Calu3 (cell line): ENCODE results near the gene STAP2. TPM values are rescaled to one million over a fixed set of nuclear protein-coding genes. Genes with fewer than 3 reads are reported as not detected.
A peak's percentile ranks its signal among the peaks of the same experiment; 100 is the strongest.

Source experiments
- BruUV-seq: library from RNA; stranded (reverse); fragments of 400-500 nt; replicated peaks from 2 replicates; lab custom pipeline; 2021; lab: Mats Ljungman, UMichigan
- CTCF ChIA-PET: fragments of 300-600 bp; sonication (Branson Sonifier 250); formaldehyde crosslinking; loops from one replicate; lab custom pipeline; 2022; ENCODE audit warnings: antibody characterized with exemption; lab: Charles Lee
- DNase-seq: peaks from one replicate; pipeline ENCODE4 v3.0.0; 2022
- H3K27ac Mint-ChIP-seq: one replicate; pipeline ENCODE4 v1.8.0; 2022; ENCODE audit warnings: mixed read lengths; ENCODE audit not compliant: unreplicated experiment
- H3K27me3 Mint-ChIP-seq: one replicate; pipeline ENCODE4 v1.8.0; 2022; ENCODE audit warnings: mixed read lengths; ENCODE audit not compliant: unreplicated experiment
- H3K36me3 Mint-ChIP-seq: one replicate; pipeline ENCODE4 v1.8.0; 2022; ENCODE audit warnings: mild to moderate bottlenecking, moderate library complexity, mixed read lengths; ENCODE audit not compliant: insufficient read depth, unreplicated experiment
- H3K4me1 Mint-ChIP-seq: one replicate; pipeline ENCODE4 v1.8.0; 2022; ENCODE audit warnings: mild to moderate bottlenecking, low read depth, mixed read lengths; ENCODE audit not compliant: unreplicated experiment
- H3K4me3 Mint-ChIP-seq: one replicate; pipeline ENCODE4 v1.8.0; 2022; ENCODE audit warnings: mild to moderate bottlenecking, low read depth, moderate library complexity, mixed read lengths; ENCODE audit not compliant: unreplicated experiment
- H3K9me3 Mint-ChIP-seq: one replicate; pipeline ENCODE4 v1.8.0; 2022; ENCODE audit warnings: low read depth, mixed read lengths; ENCODE audit not compliant: unreplicated experiment
- intact Hi-C: fragments of 100-400 bp; cut with micrococcal nuclease; formaldehyde crosslinking; loops from one replicate; pipeline ENCODE4 v1.10.0; 2022; ENCODE audit not compliant: unreplicated experiment
- total RNA-seq: library from RNA; stranded (reverse); gene quantifications from 2 replicates; pipeline ENCODE4 v1.2.3, GENCODE V29; 2022
- TF ChIP-seq, protein P1 (sequence below): fragments of 200-600 bp; IDR thresholded peaks from one replicate; pipeline ENCODE4 v1.8.0; 2022; ENCODE audit warnings: antibody characterized with exemption; ENCODE audit not compliant: unreplicated experiment

The STAP2 gene
- total RNA-seq, 1 experiment from 2014 or later = 28.7 TPM

DNA sequence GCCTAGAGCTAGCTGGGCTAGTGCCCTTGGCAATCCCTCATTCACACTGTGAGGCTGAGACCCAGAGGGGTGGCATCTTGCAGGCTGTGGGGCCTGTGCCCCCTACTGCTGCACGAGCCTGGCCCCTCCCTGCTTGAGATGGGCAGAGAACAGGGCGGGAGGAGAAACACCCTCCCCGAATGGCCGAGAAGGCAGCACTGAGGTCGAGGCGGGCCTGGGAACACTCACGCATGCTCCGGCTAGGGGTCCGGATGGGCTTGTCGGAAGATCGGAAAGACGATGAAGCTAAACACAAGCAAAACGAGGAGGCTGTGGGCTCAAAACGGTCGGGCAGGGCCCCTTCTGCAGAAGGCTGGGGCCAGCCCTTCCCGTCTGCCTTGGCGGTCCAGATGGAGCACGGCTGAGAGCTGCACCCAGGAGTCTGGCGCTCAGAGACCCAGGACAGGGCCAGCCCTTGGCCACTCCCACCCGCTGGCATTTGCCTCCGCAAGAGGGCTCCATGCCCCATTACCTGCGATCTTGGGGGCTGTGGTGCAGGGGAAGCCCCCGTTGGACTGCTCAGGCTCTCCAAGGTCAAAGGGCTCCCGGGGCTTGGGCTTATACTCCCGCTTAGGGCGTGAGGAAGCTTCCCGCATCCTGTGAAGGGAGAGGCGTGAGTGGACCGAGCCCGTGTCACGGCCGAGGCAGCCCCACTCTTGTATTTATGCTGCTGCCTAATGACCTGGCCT is 23.6 kb upstream of the STAP2 start:
- intact Hi-C loops = no loop called here
- TF ChIP-seq, protein P1, sequence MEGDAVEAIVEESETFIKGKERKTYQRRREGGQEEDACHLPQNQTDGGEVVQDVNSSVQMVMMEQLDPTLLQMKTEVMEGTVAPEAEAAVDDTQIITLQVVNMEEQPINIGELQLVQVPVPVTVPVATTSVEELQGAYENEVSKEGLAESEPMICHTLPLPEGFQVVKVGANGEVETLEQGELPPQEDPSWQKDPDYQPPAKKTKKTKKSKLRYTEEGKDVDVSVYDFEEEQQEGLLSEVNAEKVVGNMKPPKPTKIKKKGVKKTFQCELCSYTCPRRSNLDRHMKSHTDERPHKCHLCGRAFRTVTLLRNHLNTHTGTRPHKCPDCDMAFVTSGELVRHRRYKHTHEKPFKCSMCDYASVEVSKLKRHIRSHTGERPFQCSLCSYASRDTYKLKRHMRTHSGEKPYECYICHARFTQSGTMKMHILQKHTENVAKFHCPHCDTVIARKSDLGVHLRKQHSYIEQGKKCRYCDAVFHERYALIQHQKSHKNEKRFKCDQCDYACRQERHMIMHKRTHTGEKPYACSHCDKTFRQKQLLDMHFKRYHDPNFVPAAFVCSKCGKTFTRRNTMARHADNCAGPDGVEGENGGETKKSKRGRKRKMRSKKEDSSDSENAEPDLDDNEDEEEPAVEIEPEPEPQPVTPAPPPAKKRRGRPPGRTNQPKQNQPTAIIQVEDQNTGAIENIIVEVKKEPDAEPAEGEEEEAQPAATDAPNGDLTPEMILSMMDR = no peak
- Mint-ChIP-seq H3K27me3 (no peaks in the 10 kb centered on the region), H3K27ac (no peak overlapping the region), H3K4me3 (no peak overlapping the region), H3K4me1 (no peaks in the 10 kb centered on the region), H3K36me3 (peaks cover 30% of the 10 kb centered on the region), H3K9me3 (no peaks in the 10 kb centered on the region)
- DNase-seq = no peak
- BruUV-seq = no TSS peak
- CTCF ChIA-PET = interaction anchor here (0.6 to 0.9 kb wide), 2 partner anchors 77 to 365 kb away, joined by 4 to 5 read pairs; no protein-coding TSS in a partner anchor

DNA sequence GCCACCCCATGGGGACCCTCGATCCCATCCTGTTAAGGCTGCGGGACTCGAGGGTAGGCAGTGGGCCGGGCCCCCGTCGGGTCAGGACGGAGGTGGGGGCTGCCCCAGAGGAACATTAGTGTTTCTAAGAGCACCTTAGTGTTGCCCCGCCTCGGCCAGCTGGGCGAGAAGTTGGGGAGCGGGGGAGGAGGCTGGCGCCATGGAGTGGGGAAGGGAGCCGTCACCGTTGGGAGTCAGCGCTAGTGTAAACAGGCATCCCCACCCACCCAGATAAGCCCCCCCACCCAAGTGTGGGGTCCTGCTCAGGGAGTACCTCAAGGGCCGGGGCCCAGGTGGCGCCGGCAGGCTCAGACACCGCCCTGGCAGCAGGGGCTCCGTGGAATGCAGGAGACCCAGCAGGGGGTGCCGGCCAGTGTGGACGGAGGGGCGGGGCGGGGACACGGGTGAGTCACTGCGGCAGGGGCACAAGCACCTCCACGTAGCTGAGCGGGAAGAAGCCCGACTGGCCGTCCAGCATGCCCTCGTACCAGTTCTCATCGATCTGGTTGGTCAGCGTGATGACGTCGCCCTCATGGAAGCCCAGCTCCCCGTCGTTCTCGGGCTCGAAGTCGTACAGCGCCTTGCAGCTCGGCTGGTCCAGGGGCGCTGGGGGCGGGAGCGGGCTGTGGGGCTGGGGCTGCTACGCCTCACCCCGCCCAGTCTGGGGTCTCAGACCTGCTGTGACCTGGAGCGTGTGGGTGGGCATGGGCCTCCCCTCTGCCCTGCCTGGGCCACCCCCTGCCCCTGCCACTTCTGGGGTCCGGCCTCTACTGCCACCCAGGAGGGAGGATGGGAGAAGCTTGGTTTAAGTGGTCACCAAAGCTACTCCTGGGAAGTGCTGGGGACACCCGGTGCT is 22.8 kb upstream of the STAP2 start:
- no peaks in the 10 kb centered on the region for H3K27me3 Mint-ChIP-seq
- intact Hi-C loops = no loop called here
- no peak overlapping the region for H3K4me3 Mint-ChIP-seq
- TF ChIP-seq, protein P1 = no peak
- CTCF ChIA-PET = interaction anchor here (0.9 kb wide), 1 partner anchor 78 kb away, joined by 4 read pairs; no protein-coding TSS in a partner anchor
- no peaks in the 10 kb centered on the region for H3K9me3 Mint-ChIP-seq
- no peak for DNase-seq
- H3K36me3 Mint-ChIP-seq = peaks cover 24% of the 10 kb centered on the region
- no TSS peak for BruUV-seq
- H3K4me1 Mint-ChIP-seq = no peaks in the 10 kb centered on the region
- no peak overlapping the region for H3K27ac Mint-ChIP-seq

DNA sequence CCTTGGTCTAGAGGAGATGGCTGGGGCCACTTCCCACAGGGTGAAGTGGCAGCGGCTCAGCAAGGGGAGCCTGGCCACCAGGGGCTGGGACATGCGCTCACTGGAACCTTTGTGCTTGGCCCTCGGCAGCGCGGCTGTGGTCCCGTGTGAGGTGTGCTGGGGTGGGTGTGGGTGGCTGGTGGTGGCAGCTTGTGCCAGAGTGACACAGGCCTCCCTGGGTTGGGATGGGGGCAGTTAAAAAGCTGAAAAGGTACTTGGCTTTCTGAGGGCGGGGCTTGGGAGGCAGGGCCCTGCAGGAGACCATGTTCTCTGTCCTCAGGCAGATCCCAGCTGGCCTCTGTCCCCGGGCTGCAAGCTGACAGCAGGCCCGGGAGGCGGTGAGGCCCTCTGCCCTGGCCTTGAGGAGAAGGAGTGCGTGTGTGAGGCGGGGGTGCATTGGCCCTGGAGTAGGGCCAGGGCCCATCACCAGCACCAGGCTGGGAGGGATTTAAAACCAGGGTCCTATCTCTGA is 22.1 kb upstream of the STAP2 start:
- TF ChIP-seq, protein P1 = no peak
- Mint-ChIP-seq H3K9me3 (no peaks in the 10 kb centered on the region), H3K4me1 (no peaks in the 10 kb centered on the region), H3K27me3 (no peaks in the 10 kb centered on the region), H3K27ac (no peak overlapping the region), H3K36me3 (peaks cover 21% of the 10 kb centered on the region), H3K4me3 (no peak overlapping the region)
- TSS peak; percentile 57 for BruUV-seq
- CTCF ChIA-PET = no interaction called here
- intact Hi-C loops = no loop called here
- no peak for DNase-seq

DNA sequence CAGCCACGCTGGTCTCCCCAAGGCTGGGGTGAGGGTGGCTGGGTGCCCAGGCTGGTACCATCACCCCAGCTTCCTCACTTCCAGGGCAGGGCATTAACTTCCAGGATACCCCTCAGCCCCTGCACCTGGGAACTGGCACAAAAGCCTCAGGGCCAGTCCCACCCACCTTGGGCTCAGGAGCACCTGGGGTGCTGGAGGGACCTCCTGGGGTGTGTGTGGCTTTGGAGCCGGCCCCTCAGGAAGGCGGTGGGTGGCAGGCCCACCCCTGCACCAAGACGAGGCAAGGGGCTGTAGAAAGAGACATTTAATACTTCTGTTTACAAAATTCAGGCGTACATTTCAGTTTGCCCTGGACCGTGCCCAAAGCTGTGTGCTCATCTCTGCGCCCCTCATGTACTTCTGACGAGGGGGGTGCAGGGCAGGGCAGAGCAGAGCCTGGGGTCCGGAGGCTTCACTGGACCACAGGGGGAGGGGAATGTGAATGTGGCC is 21.5 kb upstream of the STAP2 start:
- Mint-ChIP-seq H3K4me1 (no peaks in the 10 kb centered on the region), H3K36me3 (peaks cover 23% of the 10 kb centered on the region), H3K27me3 (no peaks in the 10 kb centered on the region), H3K4me3 (no peak overlapping the region), H3K9me3 (no peaks in the 10 kb centered on the region), H3K27ac (no peak overlapping the region)
- no peak for DNase-seq
- no TSS peak for BruUV-seq
- CTCF ChIA-PET = no interaction called here
- intact Hi-C loops = no loop called here
- TF ChIP-seq, protein P1 = no peak
